NCI-H2107 treated with DMSO at 0.1 percent for 48 hours (cell line): Measurements from ENCODE around the gene TNFSF18.

Experiments
- DNase-seq: peaks from one replicate; lab custom pipeline; 2025; ENCODE audit not compliant: unreplicated experiment; lab: John Stamatoyannopoulos, UW

TNFSF18 gene

GRCh38 chr1:173039626-173040025, 11.1 kb downstream of the TNFSF18 start:
- no peak for DNase-seq

GRCh38 chr1:173038875-173039554, 11.7 kb downstream of the TNFSF18 start:
- no peak for DNase-seq

- DNase-seq, result no peak
These were observed 26.2 kb downstream of the TNFSF18 start for GRCh38 chr1:173024543-173024942.

GRCh38 chr1:173023343-173023742, 27.4 kb downstream of the TNFSF18 start:
- no peak for DNase-seq

GRCh38 chr1:173020138-173020750, 30.5 kb downstream of the TNFSF18 start:
- no peak for DNase-seq

GRCh38 chr1:173017792-173018191, 32.9 kb downstream of the TNFSF18 start:
- no peak for DNase-seq

GRCh38 chr1:173016419-173016818, 34.3 kb downstream of the TNFSF18 start:
- no peak for DNase-seq

- no peak for DNase-seq
These were observed 35.1 kb downstream of the TNFSF18 start for GRCh38 chr1:173015629-173016028.

- DNase-seq, result no peak
These were observed 36.6 kb downstream of the TNFSF18 start for GRCh38 chr1:173014160-173014559.

- DNase-seq, result no peak
These were observed 38.6 kb downstream of the TNFSF18 start for GRCh38 chr1:173012126-173012525.

- DNase-seq, result no peak
These were observed 41.1 kb downstream of the TNFSF18 start for GRCh38 chr1:173009597-173009996.

- DNase-seq, result no peak
These were observed 45.4 kb downstream of the TNFSF18 start for GRCh38 chr1:173005196-173005864.

GRCh38 chr1:173002891-173003838, 47.6 kb downstream of the TNFSF18 start:
- DNase-seq, result no peak

GRCh38 chr1:172999349-172999748, 51.4 kb downstream of the TNFSF18 start:
- DNase-seq, result no peak

GRCh38 chr1:172997941-172998361, 52.8 kb downstream of the TNFSF18 start:
- DNase-seq, result no peak

- DNase-seq, result no peak
These were observed 57.1 kb downstream of the TNFSF18 start for GRCh38 chr1:172993640-172994039.

- DNase-seq, result no peak
These were observed 58.9 kb downstream of the TNFSF18 start for GRCh38 chr1:172991674-172992400.

GRCh38 chr1:172990598-172991215, 60.0 kb downstream of the TNFSF18 start:
- no peak for DNase-seq
